Bronchial smooth muscle cell (primary cell): ENCODE data around the gene PPCDC. TPM values are rescaled to one million over a fixed set of nuclear protein-coding genes. Genes with fewer than 3 reads are reported as not detected.

Experiments used
- total RNA-seq: library from RNA; depleted of rRNA; stranded (reverse); fragments of >200 nt; gene quantifications from 2 replicates; pipeline ENCODE4 v1.2.1, GENCODE V29; 2014

Gene PPCDC
- 3.1 and 5.0 TPM in 2 replicates for total RNA-seq

GRCh38 chr15:75023181-75023871 lies at the start of gene PPCDC:
Gene PPCDC (plus strand): TSS chr15:75023590. CDS start chr15:75028319, 4,729 bp downstream.

GRCh38 chr15:74995182-74995778 lies 28.1 kb upstream of the PPCDC start, which contains the start of gene SCAMP5:
Gene SCAMP5 (plus strand): TSS chr15:74995563. CDS start chr15:75011840, 16,277 bp downstream.

Other genes with a start within 250 kb of the PPCDC start
- gene CSK, start 241.5 kb upstream of the PPCDC start, total RNA-seq: 20.3 and 25.5 TPM in 2 replicates
- gene LMAN1L, start 210.8 kb upstream of the PPCDC start, total RNA-seq: not detected in 2 replicates
- under 0.01 TPM in 1 of 2 replicates, not detected in the other for gene CPLX3, start 197.0 kb upstream of the PPCDC start, total RNA-seq
- gene ULK3, start 180.4 kb upstream of the PPCDC start, total RNA-seq: 7.4 and 8.2 TPM in 2 replicates
- 8.8 and 9.1 TPM in 2 replicates for gene SCAMP2, start 150.2 kb upstream of the PPCDC start, total RNA-seq
- 39.7 and 54.4 TPM in 2 replicates for gene MPI, start 133.5 kb upstream of the PPCDC start, total RNA-seq
- gene FAM219B, start 116.7 kb upstream of the PPCDC start, total RNA-seq: 25.5 and 30.3 TPM in 2 replicates
- 28.9 and 30.6 TPM in 2 replicates for gene COX5A, start 85.5 kb upstream of the PPCDC start, total RNA-seq
- gene RPP25, start 66.8 kb upstream of the PPCDC start, total RNA-seq: 0.34 and 1.4 TPM in 2 replicates
- 0.52 and 0.79 TPM in 2 replicates for gene SCAMP5, start 28.0 kb upstream of the PPCDC start, total RNA-seq
- 0.95 and 1.6 TPM in 2 replicates for gene C15orf39, start 178.3 kb downstream of the PPCDC start, total RNA-seq
- not detected in 2 replicates for gene GOLGA6C, start 234.7 kb downstream of the PPCDC start, total RNA-seq